Measurements from ENCODE around the gene DCC.

Gene DCC

GRCh38 chr18:52605345-52605744 is 265.3 kb downstream of the DCC start:
- no peak for DNase-seq

DNA sequence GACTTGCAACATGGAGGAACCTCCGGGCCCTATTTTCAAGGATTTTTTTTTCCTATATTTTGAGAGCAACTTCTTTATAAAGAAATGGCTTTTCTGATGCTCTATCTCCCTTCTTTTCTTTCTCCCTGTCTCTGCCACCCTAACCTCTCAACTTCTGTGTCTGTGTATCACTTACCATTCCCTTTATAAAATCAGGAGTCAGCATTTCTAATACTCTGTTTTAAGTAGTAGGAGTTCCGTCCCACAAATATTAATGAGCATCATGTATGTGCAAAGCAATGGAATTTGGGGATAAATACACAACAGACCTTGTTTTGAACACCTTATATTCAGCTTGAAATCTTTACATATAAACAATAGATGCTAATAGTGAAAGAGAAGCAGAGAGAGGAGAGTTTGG is 268.0 kb downstream of the DCC start:
- DNase-seq = no peak

GRCh38 chr18:52610451-52611115 is 270.6 kb downstream of the DCC start:
- no peak for DNase-seq

DNA sequence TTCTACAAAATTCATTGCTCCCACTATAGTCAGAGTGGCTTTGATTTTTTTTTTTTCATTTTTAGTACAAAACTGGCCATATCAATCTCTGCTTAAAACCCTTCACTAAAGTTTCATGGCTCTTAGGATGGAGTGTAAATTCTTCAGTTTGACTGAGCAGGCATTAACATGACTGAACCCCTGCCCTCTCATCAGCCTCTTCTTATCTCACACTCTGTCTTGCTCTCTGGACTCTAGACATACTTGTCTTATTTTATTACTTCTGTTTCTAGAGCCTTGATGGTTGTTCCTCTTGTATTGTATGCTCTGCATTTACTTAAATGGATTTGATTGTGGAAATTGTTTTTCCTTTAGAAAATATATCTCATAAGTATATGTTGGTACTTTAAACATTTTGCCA is 272.4 kb downstream of the DCC start:
- no peak for DNase-seq

- no peak for DNase-seq
These were observed 275.3 kb downstream of the DCC start for GRCh38 chr18:52615321-52615720.

DNA sequence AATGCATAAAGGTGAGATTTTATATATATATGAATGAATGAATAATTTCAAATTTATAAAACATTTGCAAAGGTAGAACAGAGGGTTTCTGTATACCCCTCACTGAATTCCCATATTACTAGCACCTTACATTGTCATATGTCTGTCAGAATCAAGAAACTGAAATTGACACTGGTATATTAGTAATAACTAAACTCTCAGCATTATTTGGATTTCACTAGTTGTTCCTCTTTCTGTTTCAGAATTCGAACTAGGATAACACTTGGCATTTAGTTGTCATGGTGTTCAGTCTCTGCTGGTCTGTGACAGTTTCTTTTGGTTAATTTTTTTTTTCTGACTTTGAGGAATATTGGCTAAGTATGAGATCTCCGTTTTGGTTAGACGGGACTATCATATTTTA is 275.9 kb downstream of the DCC start:
- no peak for DNase-seq

DNA sequence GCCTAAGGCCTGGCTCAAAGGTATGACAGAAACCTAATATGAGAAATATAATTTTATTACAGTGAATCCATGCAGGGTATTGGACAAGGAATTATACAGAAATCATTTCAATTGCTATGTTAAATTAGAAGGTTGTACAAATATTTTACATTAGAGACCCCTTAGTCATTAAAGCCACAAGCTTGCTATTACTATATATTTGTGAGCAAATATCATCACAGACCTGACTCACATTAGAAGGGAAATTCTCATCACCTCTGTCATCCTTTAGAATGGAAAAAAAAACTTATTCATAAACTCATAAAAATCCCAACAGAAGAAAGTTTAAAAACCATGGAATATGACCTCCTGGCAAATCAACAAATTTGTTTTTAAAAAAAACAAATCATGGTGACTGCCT is 277.9 kb downstream of the DCC start:
- DNase-seq = no peak

DNA sequence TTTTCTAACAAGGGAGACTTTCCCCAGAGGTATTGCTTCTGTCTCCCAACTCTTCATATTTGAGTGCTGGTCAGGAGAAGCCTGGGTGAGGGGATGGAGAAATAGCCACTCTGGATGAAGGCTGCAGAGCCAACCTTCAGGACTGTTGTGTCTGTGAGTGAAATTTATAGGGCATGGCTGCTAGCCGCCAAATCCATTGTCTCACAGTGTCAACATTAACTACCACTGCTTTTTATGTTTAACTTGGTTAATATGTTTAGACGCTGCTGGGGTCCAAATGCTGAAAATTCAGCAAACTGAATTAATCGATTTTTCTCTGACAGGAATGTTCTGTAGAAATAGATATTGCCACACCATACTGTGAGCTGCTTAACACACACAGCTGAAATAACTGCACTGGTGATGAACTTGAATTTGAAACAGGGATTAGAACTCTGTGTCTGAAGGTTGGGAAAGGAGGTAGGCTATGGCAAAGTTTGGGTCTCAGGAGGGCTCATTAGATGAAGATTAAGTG is 281.0 kb downstream of the DCC start:
- DNase-seq = no peak

DNA sequence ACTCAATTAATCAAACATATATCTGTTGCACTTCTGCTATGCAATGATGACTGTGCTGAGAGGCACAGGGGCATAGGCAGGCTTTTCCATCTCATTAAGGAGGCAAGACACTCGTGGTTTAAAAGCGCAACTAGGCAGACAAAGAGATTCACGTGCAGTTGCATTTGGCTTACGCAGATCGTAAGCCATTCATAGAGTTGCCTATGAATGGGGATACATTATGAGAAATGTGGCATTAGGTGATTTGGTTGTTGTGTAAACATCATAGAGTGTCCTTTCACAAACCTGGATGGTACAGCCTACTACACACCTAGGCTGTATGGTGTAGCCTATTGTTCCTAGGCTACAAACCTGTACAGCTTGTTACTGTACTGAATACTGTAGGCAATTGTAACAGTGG is 284.7 kb downstream of the DCC start:
- no peak for DNase-seq

DNA sequence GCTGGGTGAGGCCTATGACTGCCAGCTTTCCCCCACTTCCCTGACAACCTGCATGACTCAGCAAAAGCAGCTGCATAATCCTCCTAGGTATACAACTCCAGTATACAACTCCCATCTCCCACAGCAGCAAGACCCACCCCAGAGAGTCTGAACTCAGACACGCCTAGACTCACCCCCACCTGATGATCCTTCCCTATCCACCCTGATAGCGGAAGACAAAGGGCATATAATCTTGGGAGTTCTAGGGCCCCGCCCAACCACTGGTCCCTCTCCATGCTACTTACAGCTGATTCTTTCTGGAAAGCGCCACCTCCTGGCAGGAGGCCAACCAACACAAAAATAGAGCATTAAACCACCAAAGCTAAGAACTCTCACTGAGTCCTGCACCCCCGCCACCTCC is 296.5 kb downstream of the DCC start:
- no peak for DNase-seq

DNA sequence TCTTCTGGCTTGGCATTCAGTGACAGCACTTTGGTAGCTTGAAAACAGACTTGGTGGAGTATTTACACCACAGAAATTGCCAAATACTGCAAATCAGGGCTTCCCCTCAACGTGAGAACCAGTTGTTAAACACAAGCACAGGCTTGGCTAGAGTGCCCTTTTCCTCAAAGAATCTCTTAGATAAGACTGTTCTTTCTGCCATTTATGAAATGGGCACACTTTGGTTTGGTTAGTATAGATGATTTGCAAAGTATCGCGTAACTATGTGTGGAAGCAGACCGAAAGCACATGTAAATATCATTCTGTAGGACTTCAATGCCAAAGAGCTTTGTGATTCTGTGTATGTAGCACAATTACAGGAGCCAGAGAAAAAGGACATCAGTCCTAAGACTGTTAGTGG is 308.2 kb downstream of the DCC start:
- DNase-seq = no peak

DNA sequence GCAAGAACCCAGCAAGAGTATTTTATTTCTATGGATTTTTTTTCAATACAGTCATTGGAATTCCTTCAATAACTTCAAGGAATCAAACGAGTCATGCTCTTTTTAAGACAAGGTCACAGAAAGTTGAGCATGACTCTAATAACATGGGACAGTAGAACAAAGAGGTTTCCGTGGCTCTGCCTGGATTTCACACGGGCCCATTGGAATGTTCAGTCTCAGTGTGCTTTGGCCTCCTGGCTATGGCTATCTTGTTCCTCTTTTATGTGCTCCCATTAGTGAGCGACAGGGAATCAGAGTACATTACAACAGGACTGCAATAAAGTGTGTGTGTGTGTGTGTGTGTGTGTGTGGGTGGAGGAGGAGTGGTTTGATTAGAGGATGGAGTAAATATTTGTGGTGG is 312.4 kb downstream of the DCC start:
- DNase-seq = no peak

- no peak for DNase-seq
These were observed 317.2 kb downstream of the DCC start for GRCh38 chr18:52657043-52657805.

DNA sequence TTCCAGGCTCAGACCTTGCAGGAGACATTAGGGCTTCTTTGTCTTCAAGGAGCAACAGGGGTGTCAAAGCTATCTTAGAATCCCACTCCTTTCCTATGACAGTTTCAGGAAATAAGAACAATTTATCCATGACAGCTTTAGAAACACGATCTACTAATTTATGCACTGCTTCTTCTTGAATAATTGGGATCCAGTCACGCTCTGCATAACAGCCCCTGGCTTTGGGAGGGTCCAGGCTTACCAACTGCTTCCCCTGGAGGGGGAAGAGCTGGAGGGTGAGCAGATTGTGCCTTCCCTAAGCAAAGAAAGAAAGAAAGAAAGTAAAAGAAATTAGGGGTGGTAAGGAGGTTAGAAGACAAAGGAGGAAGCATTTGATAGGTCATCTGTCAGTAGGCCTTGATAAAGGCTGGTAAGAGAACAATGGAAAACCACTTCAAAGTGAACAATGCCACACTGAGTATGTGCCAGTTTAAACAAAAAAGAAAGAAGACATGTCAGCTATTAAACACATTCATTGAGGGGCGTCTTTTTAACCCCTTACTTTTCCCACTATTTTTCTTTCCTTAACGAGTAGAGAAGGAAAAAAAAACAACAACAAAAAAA is 327.6 kb downstream of the DCC start:
- no peak for DNase-seq

- no peak for DNase-seq
These were observed 330.9 kb downstream of the DCC start for GRCh38 chr18:52670896-52671295.

DNA sequence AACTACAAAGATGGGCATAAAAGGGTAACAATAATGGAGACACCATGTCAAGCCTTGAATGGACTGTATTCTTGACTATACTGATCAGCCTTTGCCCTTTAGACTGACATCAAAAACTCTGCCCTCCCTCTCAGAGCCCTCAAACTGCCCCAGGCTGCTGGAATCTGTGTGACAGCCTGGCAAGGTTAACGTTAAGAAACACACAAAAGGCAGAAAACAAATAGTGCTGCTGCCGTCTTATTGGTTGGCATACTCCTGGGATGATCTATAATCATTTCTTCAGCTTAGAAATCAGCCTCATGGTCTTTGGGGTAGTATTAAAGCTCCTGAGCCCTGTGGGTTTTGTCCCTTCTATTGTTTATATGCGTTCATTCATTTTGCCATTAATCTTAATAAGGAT is 338.0 kb downstream of the DCC start:
- DNase-seq = no peak

- DNase-seq = no peak
These were observed 338.6 kb downstream of the DCC start for GRCh38 chr18:52678551-52678950.

- DNase-seq = no peak
These were observed 339.4 kb downstream of the DCC start for GRCh38 chr18:52679354-52679753.

GRCh38 chr18:52682260-52682659 is 342.3 kb downstream of the DCC start:
- DNase-seq = no peak

- DNase-seq = no peak
These were observed 345.3 kb downstream of the DCC start for GRCh38 chr18:52685316-52685715.

- no peak for DNase-seq
These were observed 351.8 kb downstream of the DCC start for GRCh38 chr18:52691841-52692240.

DNA sequence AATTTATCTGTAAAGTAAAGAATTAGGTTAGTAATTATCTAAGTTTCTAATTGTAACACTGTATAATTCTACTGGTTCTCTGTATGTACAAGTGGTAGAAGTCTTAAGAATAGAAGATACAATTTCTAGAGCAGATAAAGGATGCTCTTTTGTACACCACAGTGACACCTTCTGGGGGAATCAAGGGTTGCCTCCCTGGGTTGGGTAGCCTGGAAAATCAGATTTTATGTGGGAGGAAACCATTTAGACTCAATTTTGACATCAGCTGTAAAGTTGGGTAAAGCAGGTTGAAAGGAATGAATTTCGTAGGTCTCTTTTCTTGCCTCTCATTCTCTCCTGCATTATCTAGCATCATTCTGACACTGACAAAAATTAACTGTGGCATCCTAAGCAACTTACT is 354.8 kb downstream of the DCC start:
- no peak for DNase-seq

GRCh38 chr18:52700116-52700515 is 360.1 kb downstream of the DCC start:
- DNase-seq = no peak

- no peak for DNase-seq
These were observed 360.8 kb downstream of the DCC start for GRCh38 chr18:52700816-52701215.

All from stimulated activated CD4-positive, alpha-beta T cell treated with anti-CD3 and anti-CD28 coated beads, Interleukin-1b, Interleukin-23, amount 100 ng/mL, for 48 hours (primary cell).